OCI-LY1 (cell line): ENCODE measurements around the gene SDK1.

ENCODE experiments used
- EZH2 ChIP-seq: fragments of 200-600 bp; sonication (generic), shearing (Covaris generic); IDR thresholded peaks from 2 replicates; pipeline ENCODE4 v1.8.0; 2017; ENCODE audit warnings: borderline replicate concordance, mixed run types, mild to moderate bottlenecking, antibody characterized with exemption, low read length, moderate library complexity, mixed read lengths
- TF ChIP-seq, protein P1 (sequence below): fragments of 200-600 bp; sonication (generic), shearing (Covaris generic); IDR thresholded peaks from 2 replicates; pipeline ENCODE4 v1.5.1; 2017; ENCODE audit warnings: mild to moderate bottlenecking, antibody characterized with exemption, low read length, moderate library complexity, mixed read lengths

DNA sequence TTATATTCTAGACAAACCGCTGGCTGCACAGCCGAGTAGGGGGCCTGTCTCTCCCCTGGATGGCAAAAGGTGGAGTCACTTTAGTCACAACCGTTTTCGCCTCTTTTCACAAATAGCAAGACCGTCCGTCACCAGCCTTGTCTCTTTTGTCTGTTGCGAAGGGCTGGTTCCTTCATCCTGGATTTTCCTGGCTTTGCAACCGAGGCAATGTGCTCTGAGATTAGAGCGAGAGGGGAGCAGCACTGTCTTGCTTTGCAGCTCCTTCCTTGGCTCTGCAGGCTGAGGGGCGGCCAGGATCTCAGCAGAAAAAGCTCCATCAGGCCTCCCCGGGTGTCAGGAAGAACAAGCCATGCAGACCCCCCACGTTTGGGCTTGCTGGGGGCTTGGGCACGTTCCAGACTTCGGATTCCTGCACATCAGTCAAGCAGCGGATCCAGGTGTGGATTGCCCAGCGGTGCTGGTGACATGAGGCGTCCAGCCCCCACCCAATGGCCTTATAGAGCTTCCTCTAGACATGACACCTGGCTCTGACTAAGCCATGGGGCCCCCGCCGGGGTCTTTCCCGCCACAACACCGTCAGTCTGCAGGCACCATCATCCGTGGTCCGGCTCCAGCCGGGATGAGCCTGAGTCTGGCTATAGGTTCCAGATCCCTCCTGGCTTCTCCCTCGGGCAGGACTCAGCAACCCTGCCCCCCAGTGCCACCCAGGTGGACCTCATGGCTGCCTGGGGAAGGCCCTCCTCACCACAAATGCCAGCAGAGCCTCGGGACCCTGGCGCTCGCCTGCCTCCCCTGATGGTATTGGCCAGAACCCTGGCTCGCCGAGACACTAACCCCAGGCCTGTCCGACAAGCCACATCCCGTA, 913.5 kb downstream of the SDK1 start:
- TF ChIP-seq, protein P1, sequence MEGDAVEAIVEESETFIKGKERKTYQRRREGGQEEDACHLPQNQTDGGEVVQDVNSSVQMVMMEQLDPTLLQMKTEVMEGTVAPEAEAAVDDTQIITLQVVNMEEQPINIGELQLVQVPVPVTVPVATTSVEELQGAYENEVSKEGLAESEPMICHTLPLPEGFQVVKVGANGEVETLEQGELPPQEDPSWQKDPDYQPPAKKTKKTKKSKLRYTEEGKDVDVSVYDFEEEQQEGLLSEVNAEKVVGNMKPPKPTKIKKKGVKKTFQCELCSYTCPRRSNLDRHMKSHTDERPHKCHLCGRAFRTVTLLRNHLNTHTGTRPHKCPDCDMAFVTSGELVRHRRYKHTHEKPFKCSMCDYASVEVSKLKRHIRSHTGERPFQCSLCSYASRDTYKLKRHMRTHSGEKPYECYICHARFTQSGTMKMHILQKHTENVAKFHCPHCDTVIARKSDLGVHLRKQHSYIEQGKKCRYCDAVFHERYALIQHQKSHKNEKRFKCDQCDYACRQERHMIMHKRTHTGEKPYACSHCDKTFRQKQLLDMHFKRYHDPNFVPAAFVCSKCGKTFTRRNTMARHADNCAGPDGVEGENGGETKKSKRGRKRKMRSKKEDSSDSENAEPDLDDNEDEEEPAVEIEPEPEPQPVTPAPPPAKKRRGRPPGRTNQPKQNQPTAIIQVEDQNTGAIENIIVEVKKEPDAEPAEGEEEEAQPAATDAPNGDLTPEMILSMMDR = no peak
- TF ChIP-seq EZH2 = no peak
